GM18499 (cell line): ENCODE data around the gene ANKRD31.
"Not testable (repeated sequence)": the region's sequence is repeated elsewhere in the genome, so short reads cannot be mapped to it uniquely, and the experiment has no call there.

Source experiments
- ATAC-seq: cut with Tn5 transposase; IDR thresholded peaks from one replicate; pipeline ENCODE4 v1.9.1; 2021; ENCODE audit warnings: moderate number of reproducible peaks; ENCODE audit not compliant: insufficient read depth, unreplicated experiment

Gene ANKRD31

DNA sequence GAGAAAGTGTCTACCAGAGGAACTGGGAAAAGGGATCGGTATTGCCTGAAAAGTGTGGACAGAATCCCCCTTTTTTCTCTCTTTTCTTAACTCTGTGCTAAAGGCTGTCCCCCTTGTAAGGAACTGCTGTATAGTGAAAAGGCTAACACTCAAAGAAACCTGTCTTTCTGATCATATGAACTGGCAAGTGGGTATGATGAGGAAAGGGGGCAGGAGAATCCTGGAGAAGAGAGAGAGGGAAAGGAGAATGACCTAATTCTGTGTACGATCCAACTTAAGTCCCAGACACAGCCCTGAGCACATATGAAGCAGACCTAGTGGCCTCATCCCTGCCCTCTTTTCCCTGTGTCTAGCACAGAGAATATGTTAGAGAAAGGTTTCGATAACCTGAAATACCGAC is 967 bp downstream of the ANKRD31 start:
- ATAC-seq, result no peak

DNA sequence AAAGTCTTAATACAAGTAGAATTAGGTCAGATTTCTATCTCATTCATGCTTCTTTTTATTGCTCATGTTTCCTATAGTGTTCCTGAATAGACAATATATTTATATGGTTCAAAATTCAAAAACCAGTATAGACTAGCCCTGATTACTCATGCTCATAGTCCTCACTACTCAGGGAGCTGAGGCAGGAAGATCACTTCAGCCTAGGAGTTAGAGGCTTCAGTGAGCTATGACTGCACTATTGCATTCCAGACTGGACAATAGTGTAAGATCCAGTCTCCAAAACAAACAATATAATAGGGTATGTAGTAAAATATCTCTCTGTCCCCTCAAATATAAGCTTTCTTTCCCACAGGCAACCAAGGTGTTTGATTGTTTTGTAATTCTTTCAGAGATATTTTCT is 2.4 kb downstream of the ANKRD31 start:
- no peak for ATAC-seq

DNA sequence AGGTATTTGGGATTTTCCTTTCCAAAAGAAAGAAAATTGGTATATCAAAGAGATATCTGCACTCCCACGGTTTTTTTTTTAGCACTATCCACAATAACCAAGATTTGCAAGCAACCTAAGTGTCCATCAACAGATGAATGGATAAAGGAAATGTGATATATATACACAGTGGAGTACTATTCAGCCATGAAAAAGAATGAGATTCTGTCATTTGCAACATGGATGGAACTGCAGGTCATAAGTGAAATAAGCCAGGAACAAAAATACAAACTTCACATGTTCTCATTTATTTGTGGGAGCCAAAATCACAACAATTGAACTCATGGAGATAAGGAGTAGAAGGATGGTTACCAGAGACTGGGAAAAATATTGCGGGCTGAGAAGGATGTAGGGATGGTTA is 9.8 kb downstream of the ANKRD31 start:
- no peak for ATAC-seq

DNA sequence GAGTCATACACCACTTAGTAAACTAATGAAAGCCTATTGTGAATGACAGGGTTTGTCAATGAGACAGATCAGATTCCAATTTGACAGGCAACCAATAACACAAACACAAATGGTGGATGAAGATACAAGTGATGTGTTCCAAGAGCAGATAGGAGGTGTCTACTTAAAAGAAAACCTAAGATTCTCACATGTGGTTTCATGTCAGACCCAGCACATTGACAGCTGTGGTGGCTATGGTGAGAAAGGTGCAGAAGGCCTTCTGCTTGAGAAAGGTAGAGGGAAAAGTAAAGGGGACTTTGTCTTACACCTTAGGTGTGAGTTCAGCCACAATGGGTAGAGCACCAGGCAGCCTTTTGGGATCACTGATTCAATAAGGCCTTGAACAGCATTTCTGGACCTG is 11.2 kb downstream of the ANKRD31 start:
- no peak for ATAC-seq

DNA sequence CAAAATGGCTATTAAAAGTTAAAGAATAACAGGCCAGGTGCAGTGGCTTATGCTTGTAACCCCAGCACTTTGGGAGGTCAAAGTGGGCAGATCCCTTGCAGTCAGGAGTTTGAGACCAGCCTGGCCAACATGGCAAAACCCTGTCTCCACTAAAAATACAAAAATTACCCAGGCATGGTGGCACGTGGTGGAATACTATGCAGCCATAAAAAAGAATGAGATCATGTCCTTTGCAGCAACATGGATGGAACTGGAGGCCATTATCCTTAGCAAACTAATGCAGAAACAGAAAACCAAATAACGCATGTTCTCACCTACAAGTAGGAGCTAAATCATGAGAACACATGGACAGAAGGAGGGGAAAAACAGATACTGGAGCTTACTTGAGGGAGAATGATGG is 15.9 kb downstream of the ANKRD31 start:
- ATAC-seq, result not testable (repeated sequence)

DNA sequence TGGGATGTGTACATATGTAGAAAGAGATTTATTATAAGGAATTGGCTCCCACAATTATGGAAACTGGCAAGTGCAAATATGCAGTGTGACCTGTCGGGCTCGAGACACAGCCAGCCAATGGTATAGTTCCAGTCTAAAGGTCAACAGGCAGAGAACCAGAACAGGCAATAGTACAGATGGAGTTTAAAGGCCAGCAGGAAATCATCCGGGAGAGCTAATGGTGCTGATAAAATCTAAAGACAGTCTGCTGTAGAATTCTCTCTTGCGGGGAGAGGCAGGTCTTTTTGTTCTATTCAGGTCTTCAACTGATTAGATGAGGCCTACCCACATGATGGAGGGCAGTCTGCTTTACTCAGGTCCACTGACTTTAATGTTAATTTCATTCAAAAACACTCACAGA is 21.8 kb downstream of the ANKRD31 start:
- no peak for ATAC-seq

DNA sequence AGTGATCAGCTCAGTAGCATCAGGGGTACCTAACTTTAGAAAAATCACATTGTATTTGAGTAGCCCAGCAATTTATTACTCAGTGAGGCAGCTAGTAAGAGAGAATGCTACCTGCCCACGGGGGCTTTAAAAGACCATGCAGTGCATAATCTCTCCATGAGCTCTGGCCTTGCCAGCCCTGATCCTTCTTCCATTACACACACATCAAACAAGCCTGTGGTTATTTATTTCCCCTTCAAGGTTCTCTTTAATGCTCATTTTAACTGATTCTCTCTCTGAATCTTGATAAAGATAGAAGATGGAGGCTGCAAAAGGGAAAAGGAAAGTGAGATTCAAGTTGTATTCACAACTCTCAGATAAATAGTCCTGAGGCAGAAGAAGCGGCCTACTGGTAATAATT is 22.3 kb downstream of the ANKRD31 start:
- no peak for ATAC-seq

DNA sequence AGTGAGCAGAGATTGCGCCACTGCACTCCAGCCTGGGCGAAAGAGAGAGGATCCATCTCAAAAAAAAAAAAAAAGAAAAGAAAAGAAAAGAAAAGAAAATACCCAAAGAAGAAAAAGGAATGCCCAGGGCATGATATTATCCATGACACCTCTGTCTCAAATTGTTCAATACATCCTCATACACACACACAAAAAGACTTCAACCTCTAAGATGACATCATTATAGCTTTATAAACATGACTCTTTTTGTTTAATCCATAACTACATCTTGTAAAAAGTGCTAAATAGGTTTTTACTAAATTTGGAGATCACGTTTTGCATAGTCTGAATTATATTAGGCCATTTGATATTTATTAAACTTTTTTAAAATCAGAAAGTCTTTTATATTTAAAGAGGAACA is 33.1 kb downstream of the ANKRD31 start:
- no peak for ATAC-seq

DNA sequence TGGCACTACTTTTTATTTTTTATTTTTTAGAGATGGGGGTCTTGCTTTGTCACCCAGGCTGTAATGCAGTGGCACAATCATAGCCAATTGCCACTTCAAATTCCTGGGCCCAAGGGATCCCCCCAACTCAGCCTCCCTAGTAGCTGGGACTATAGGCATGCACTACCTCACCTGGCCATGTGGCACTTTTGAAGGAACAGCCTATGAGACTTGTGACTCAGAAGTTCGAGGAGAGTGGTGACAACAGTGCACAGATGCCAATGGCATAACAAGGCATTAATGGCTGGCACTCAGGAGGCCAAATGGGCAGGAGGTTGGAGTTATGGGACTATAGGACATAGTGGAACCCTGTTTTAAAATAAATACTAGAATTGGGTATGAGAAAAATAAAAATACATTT is 33.7 kb downstream of the ANKRD31 start:
- ATAC-seq, result no peak

DNA sequence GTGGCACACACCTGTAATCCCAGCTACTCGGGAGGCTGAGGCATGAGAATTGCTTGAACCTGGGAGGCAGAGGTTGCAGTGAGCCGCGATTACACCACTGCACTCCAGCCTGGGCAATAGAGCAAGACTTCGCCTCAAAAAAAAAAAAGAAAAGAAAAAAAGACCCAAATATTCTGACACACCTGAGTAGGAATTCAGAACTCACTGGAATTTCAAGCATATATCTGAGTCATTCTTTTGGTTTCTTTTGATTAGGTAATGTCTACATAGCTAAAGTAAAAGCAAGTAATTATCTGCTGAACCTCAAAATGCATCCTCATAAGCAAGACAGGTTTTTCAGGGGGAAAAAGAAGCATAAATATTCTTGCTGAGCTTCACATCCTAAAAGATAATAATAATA is 35.9 kb downstream of the ANKRD31 start:
- no peak for ATAC-seq

DNA sequence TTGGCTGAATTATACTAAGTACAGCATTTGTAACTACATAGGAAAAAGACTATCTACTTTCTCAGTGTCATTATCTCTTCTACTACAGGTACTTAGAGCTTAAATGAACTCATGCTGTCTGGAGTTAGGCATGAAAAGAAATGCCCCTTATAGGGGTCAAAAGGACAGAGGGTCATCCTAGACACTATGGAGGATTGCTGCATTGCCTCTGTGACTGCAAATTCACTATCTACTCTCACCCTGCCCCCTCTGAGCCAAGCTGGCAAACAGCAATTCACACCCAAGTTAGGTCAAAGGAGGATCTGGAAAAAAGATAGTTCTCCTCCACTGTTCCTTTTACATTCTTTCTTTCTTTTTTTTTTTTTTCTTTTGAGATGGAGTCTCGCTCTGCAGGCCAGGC is 36.7 kb downstream of the ANKRD31 start:
- ATAC-seq, result no peak

DNA sequence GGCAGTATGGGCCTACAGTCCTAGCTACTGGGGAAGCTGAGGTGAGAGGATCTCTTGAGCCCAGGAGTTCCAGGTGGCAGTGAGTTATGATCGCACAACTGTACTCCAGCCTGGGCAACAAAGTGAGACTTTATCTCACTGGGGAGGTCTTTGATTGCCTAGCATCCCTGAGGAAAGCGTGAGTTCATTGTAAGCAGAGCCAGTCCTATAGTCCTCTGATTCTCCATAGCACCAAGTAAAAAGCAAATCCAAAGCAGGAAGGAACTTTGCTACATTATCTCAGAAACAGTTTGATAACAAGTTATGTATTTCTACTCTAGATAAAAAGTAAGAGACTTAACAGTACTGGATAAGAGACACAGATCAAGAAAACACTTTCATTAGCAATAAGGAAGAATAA is 37.6 kb downstream of the ANKRD31 start:
- ATAC-seq, result no peak

DNA sequence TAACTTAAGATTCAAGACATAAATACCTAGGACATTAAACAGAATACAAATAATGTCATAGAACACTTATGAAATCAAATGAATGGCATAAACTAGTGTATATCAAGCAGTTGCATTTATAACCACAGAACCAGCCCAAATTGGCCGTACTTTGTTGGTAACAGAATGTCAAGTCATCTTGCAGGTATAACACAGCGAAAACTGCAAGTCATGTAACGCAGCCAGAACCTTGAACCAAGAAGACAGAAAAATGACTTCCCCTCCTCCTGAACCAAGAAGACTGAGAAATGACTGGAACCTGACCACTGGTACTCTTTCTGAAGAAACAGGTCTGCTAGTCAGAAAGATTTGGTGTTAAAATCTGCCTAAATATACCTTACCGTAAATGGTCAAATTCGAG is 38.9 kb downstream of the ANKRD31 start:
- no peak for ATAC-seq

DNA sequence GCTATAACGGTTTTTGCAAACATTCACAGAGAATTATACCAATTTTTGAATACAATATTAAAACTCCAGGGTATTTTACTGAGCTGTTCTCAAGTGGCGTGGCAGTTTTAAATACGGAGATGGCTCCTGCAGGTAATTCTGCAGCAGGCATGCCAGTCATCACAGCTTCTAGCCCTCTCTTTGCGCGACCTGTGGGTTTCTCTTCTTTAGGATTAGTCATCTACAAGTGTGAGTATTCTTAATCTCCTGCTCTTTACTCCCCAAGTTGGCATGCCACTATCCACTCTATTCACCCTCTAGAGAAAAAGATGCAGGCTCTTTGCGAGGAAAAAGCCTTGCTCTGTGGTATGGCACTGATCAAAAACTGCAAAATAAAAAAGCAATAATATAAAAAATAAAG is 43.9 kb downstream of the ANKRD31 start:
- no peak for ATAC-seq

DNA sequence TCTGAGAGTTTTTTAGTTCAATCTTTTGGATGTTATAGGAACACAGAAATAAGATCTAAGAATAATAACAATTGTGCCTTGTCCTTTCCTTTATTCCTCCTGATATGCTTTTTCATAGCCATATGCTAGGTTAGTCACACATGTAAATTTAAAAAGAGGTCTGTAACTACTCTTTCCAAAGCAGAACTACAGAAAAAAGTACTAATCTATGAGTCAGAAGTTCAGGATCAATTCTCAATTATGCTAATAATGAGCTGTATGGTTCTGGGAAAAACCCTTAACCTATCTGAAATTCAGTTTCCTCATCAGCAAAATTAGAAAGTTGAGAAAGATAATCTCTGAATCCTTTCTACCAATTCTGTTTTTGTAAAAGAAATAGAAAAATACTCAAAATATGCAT is 44.4 kb downstream of the ANKRD31 start:
- ATAC-seq, result no peak

DNA sequence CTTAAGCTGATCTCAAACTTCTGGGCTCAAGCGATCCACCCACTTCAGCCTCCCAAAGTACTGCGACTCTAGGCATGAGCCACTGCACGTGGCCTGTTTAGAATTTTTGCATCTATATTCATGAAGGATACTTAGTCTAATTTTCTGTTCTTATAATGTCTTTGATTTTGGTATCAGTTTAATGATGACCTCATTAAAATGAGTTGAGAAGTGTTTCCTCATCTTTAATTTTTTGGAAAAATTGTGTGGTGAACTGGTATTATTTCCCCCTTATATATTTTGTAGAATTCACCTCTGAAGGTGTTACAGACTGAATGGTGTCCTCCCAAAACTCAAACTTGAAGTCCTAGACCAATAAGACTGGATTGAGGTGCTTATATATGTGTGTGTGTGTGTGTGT is 46.5 kb downstream of the ANKRD31 start:
- ATAC-seq, result no peak

DNA sequence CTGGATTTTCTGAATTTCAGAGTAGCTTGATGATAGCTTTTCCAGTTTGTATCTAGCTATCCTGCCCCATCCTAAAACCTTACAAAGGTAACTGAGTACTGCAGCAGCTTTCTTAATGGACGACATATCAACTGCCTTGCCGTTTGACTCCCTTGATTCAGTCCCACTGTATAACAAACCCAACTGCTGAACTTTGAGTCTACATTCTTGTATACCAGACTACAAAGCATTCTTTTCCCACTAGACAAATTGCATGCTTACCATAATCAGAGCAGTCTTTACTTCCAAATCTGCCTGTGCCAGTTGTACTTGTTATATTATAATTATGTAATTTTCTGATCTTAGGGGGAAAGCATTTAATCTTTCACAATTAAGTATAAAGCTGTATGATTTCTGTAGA is 47.3 kb downstream of the ANKRD31 start:
- no peak for ATAC-seq

DNA sequence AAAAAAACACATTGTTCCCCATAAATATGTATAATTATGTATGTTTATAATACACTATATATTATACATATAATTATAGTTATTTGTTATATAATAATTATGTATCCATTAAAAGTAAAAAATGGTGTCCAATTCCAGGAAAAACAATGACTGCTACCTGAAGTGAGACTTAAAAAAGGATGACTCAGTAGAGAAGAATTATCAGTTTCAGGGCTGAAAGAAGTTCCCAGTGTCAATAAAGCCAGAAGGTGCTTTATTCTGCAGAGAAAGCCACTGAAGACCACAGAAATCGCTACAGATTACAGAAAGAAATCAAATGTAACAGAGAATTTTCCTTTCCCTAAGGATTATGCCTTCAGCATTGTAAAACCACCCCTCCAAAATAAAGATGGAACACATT is 50.9 kb downstream of the ANKRD31 start:
- no peak for ATAC-seq

DNA sequence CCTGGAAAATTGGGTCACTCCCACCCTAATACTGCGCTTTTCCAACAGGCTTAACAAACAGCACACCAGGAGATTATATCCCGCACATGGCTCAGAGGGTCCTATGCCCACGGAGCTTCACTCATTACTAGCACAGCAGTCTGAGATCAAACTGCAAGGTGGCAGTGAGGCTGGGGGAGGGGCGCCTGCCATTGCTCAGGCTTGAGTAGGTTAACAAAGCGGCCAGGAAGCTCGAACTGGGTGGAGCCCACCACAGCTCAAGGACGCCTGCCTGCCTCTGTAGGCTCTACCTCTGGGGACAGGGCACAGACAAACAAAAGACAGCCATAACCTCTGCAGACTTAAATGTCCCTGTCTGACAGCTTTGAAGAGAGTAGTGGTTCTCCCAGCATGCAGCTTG is 60.7 kb downstream of the ANKRD31 start:
- not testable (repeated sequence) for ATAC-seq

DNA sequence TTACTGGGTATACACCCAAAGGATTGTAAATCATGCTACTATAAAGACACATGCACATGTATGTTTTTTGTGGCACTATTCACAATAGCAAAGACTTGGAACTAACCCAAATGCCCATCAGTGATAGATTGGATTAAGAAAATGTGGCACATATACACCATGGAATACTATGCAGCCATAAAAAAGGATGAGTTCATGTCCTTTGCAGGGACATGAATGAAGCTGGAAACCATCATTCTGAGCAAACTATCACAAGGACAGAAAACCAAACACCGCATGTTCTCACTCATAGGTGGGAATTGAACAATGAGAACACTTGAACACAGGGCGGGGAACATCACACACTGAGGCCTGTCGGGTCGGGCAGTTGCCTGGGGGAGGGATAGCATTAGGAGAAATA is 61.8 kb downstream of the ANKRD31 start:
- not testable (repeated sequence) for ATAC-seq

DNA sequence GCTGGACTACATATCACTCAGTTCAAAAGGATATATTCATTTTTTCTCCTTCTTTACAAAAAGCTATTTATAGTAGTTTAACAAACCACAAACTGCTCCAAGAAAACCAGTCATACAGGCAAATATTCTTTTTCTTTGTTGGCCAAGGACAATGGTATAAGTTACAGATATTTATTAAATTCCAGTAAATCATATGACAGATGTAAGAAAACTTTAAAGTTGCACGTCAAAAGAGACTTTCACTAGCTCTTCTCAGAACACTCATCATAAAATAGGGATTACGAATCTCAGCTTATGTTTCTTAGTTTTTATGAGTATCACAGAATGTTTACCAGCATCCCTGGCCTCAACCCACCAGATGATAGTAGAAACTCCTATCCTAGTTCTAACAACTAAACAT is 67.2 kb downstream of the ANKRD31 start:
- ATAC-seq, result no peak

DNA sequence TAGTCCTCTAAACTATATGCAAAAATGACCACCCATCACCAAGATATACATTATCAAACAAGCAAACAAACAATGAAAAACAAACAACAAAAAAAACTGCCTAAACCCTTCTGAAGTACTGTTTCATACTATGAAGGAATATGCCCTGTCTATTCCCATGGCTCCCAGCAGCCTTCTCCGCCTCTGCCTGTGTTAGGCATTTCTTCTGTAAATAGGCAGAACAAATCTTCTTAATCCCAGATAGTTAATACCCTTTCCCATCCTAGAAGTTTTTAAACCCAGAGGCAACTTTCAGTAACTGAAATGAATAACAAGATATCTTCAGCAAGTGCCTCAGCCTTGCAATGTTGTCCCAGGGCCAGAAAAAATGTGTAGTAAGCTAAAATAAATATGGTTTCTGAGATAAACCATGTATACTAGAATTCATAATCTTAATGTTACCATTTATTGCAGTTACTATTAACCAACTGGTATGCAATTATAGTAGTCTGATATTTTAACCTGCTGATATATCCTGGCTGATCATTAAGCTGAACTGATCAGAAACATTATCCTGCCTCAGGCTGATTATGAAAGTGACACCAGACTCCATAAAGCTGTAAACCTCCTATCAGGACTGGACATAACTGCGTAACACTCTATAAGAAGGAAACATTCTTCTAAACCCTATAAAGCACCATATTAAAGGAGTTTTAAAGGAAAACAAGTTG is 68.5 kb downstream of the ANKRD31 start:
- ATAC-seq, result no peak

DNA sequence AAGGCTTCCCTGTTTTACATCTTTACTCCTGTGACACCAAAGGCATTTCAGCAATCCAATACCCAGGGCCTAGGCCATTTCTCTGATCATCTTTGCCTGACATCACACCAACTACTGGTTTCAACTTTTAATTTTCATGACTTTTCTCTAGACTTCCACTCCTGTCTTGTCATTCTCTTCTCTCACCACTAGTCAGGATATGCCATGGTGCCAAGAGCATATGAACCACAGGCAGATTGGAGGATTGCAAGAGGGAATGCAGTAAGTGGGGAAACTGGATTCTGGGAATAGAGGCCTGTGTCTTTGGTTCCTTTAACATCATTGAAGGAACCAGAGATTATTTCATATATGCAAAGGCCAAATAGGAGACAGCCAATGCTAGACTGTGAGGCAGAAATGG is 69.3 kb downstream of the ANKRD31 start:
- ATAC-seq, result no peak
